Endothelial cell of umbilical vein (primary cell): ENCODE measurements around the gene FOXJ3. TPM values are rescaled to one million over a fixed set of nuclear protein-coding genes. Genes with fewer than 3 reads are reported as not detected.

Experiments used
- BruUV-seq: library from RNA; stranded (reverse); fragments of 400-500 nt; replicated peaks from 2 replicates; lab custom pipeline; 2021; lab: Mats Ljungman, UMichigan
- CTCF ChIA-PET: fragments of 300-600, 350-600 bp; sonication (Branson Sonifier 250); formaldehyde crosslinking; loops from one replicate; lab custom pipeline; 2021; ENCODE audit warnings: antibody characterized with exemption, inconsistent platforms; lab: Charles Lee
- POLR2A ChIA-PET: fragments of 300-600, 350-600 bp; sonication (Branson Sonifier 250); formaldehyde crosslinking; loops from one replicate; lab custom pipeline; 2021; ENCODE audit warnings: antibody characterized with exemption, inconsistent platforms; lab: Charles Lee
- DNase-seq: peaks from one replicate; pipeline ENCODE4 v3.0.0-alpha.2; 2011; ENCODE audit warnings: low read depth, low spot score
- FAIRE-seq: peaks from 2 replicates; lab custom pipeline; 2011; peaks lifted over from hg19 to GRCh38; lab: Jason Lieb, UNC
- H2AFZ ChIP-seq: 2 replicates; pipeline ENCODE4 v1.6.0; 2012; ENCODE audit warnings: low read depth, low read length, control low read depth, inconsistent platforms
- H3K27ac ChIP-seq: 2 replicates; pipeline ENCODE4 v1.5.1; 2011; ENCODE audit warnings: low read depth, mild to moderate bottlenecking, control low read depth, low read length, moderate library complexity; ENCODE audit not compliant: insufficient read depth
- H3K27me3 ChIP-seq, 2 experiments: 2 replicates each; pipeline versions ENCODE4 v1.6.0 to v1.6.1; 2011; ENCODE audit warnings: low read length in 2 of 2, mixed read lengths in 1 of 2; ENCODE audit not compliant: control insufficient read depth in 2 of 2, insufficient read depth in 2 of 2
- H3K36me3 ChIP-seq, 2 experiments: 2 replicates in 1 of 2; 3 replicates in 1 of 2; pipeline ENCODE4 v1.5.1; 2011; ENCODE audit warnings: low read length in 2 of 2, mild to moderate bottlenecking in 1 of 2, moderate library complexity in 1 of 2; ENCODE audit not compliant: control insufficient read depth in 2 of 2, insufficient read depth in 2 of 2; ENCODE audit errors: extremely low read depth in 1 of 2
- H3K4me1 ChIP-seq: 3 replicates; pipeline ENCODE4 v1.5.1; 2011; ENCODE audit warnings: mild to moderate bottlenecking, low read length; ENCODE audit not compliant: control insufficient read depth, insufficient read depth; ENCODE audit errors: extremely low read depth
- H3K4me2 ChIP-seq: 2 replicates; pipeline ENCODE4 v1.6.1; 2011; ENCODE audit warnings: low read length, control low read depth, mixed read lengths; ENCODE audit not compliant: insufficient read depth
- H3K4me3 ChIP-seq, 3 experiments: fragments of 200-600 bp in 1 of 3; sonication (generic), shearing (Covaris generic) in 1 of 3; replicated peaks in 1 of 3; 2 replicates each; pipeline ENCODE4 v1.5.1; 2011 to 2016; ENCODE audit warnings: control low read depth in 3 of 3, low read length in 3 of 3, mild to moderate bottlenecking in 2 of 3, inconsistent platforms in 1 of 3, low read depth in 1 of 3, moderate library complexity in 1 of 3; ENCODE audit not compliant: insufficient read depth in 1 of 3
- H3K79me2 ChIP-seq: 2 replicates; pipeline ENCODE4 v1.6.0; 2012; ENCODE audit warnings: low read length, inconsistent platforms; ENCODE audit not compliant: control insufficient read depth, insufficient read depth
- H3K9ac ChIP-seq: replicated peaks from 2 replicates; pipeline ENCODE3; 2011; ENCODE audit warnings: low read length, control low read depth; ENCODE audit not compliant: insufficient read depth; ENCODE audit errors: extremely low read depth
- H3K9me1 ChIP-seq: replicated peaks from 3 replicates; pipeline ENCODE4 v1.6.0; 2011; ENCODE audit warnings: mild to moderate bottlenecking, low read length; ENCODE audit not compliant: control insufficient read depth, insufficient read depth; ENCODE audit errors: extremely low read depth
- H3K9me3 ChIP-seq: replicated peaks from 2 replicates; pipeline ENCODE4 v1.5.1; 2012; ENCODE audit warnings: low read length, inconsistent platforms; ENCODE audit not compliant: control insufficient read depth, insufficient read depth
- H4K20me1 ChIP-seq: replicated peaks from 2 replicates; pipeline ENCODE3; 2011; ENCODE audit warnings: mild to moderate bottlenecking, low read length; ENCODE audit not compliant: control insufficient read depth, insufficient read depth; ENCODE audit errors: extremely low read depth
- FOS ChIP-seq: IDR thresholded peaks from 2 replicates; pipeline ENCODE4 v1.6.1; 2011; ENCODE audit warnings: mild to moderate bottlenecking, low read length, moderate library complexity, borderline replicate concordance; ENCODE audit not compliant: insufficient read depth
- GATA2 ChIP-seq: IDR thresholded peaks from 2 replicates; pipeline ENCODE4 v1.7.0; 2011; ENCODE audit warnings: low read depth, mild to moderate bottlenecking, moderate library complexity, mixed read lengths, low read length; ENCODE audit not compliant: insufficient read length, insufficient read depth
- JUN ChIP-seq: IDR thresholded peaks from 2 replicates; pipeline ENCODE4 v1.6.1; 2011; ENCODE audit warnings: borderline replicate concordance, low read depth; ENCODE audit not compliant: insufficient read length, insufficient read depth
- MAX ChIP-seq: IDR thresholded peaks from 2 replicates; pipeline ENCODE4 v1.6.1; 2011; ENCODE audit not compliant: insufficient read depth, insufficient read length
- MYC ChIP-seq: IDR thresholded peaks from one replicate; pipeline ENCODE4 v1.6.1; 2011; ENCODE audit warnings: mild to moderate bottlenecking, low read depth, low read length
- dilution Hi-C: fragments of 300-500 bp; cut with MboI; formaldehyde crosslinking; loops from one replicate; pipeline ENCODE4 v1.15.0; 2019; ENCODE audit warnings: low sequenced_read_pairs; ENCODE audit not compliant: extremely low pct_ligation_motif_present
- intact Hi-C: fragments of 100-400 bp; cut with micrococcal nuclease; formaldehyde crosslinking; loops from one replicate; pipeline ENCODE4 v1.10.0; 2022
- polyA plus RNA-seq, 4 experiments: library from polyadenylated mRNA; depleted of rRNA in 3 of 4; stranded (reverse) in 3 of 4; unstranded in 1 of 4; fragments of >200 nt; gene quantifications; 2 replicates each; pipeline versions ENCODE4 v1.2.1 to v1.2.3, GENCODE V29; 2011 to 2012; ENCODE audit warnings: missing spikeins in 1 of 4
- total RNA-seq: library from RNA; stranded (reverse); gene quantifications from 2 replicates; pipeline ENCODE4 v1.2.3, GENCODE V29; 2021
- TF ChIP-seq, protein P1 (sequence below), 2 donors: IDR thresholded peaks; 1 replicate in 1 of 2; 2 replicates in 1 of 2; pipeline ENCODE4 v1.5.1; 2011; ENCODE audit warnings: low read length in 2 of 2, mild to moderate bottlenecking in 2 of 2, moderate library complexity in 2 of 2, control low read depth in 1 of 2, inconsistent platforms in 1 of 2, low read depth in 1 of 2; ENCODE audit not compliant: insufficient read depth in 1 of 2; ENCODE audit errors: extremely low read depth in 1 of 2

Gene FOXJ3
- total and polyA plus RNA-seq, 2 donors (not counting 3 experiments of a cell fraction or from before 2014, with no cell fraction given), result 34.7 to 38.8 TPM

DNA sequence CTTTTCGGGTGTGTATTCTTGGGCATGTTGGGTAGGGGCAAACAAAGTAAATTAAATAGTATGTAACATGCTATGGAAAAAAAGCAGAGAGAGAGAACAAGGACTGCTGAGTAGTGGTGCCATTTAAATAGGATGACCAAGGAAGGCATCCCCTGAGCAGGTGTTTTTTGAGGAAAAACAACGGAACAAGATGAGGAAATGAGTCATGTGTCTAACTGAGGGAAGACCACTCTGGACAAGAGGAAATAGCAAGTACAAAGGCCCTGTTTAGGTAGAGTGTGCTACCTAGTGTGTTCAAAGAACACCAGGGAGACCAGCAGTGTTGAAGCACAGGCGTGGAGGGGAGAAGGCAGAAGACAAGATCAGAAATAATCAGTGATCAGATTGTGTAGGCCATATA lies 150.4 kb downstream of the FOXJ3 start:
- dilution Hi-C loops (no loop called here), intact Hi-C loops (no loop called here)
- Histone ChIP-seq H3K9ac (no peak overlapping the region), H4K20me1 (no peaks in the 10 kb centered on the region), H3K27ac (peak overlapping the region; percentile 10), H3K36me3 (peaks cover 2% of the 10 kb centered on the region in 2 experiments), H3K4me1 (peaks cover 29% of the 10 kb centered on the region), H3K4me2 (no peak overlapping the region), H3K9me1 (no peaks in the 10 kb centered on the region), H3K27me3 (no peaks in the 10 kb centered on the region), H3K4me3 (no peak overlapping the region), H3K79me2 (no peaks in the 10 kb centered on the region), H2AFZ (no peak overlapping the region), H3K9me3 (no peaks in the 10 kb centered on the region)
- TF ChIP-seq FOS (no peak), MYC (no peak), MAX (no peak), JUN (peak; percentile 63), GATA2 (no peak)
- TF ChIP-seq, protein P1, sequence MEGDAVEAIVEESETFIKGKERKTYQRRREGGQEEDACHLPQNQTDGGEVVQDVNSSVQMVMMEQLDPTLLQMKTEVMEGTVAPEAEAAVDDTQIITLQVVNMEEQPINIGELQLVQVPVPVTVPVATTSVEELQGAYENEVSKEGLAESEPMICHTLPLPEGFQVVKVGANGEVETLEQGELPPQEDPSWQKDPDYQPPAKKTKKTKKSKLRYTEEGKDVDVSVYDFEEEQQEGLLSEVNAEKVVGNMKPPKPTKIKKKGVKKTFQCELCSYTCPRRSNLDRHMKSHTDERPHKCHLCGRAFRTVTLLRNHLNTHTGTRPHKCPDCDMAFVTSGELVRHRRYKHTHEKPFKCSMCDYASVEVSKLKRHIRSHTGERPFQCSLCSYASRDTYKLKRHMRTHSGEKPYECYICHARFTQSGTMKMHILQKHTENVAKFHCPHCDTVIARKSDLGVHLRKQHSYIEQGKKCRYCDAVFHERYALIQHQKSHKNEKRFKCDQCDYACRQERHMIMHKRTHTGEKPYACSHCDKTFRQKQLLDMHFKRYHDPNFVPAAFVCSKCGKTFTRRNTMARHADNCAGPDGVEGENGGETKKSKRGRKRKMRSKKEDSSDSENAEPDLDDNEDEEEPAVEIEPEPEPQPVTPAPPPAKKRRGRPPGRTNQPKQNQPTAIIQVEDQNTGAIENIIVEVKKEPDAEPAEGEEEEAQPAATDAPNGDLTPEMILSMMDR (IDR thresholded peaks at IDR 0.05; ENCODE audit: extremely low read depth in 1 of 2, insufficient read depth in 1 of 2, low read depth in 1 of 2, low read length in 2 of 2), result no peak
- POLR2A ChIA-PET, result no interaction called here
- DNase-seq, result peak; percentile 36
- peak; percentile 79 for FAIRE-seq
- CTCF ChIA-PET, result interaction anchor here (1.2 to 5.0 kb wide), 3 partner anchors 11 to 37 kb away, joined by 4 to 38 read pairs (median 6); no protein-coding TSS in a partner anchor
- no TSS peak for BruUV-seq
